Suprapubic skin (tissue), 4 donors: ENCODE data around the gene ZNRF3.

Experiments
- POLR2A ChIP-seq, 2 donors: fragments of 450-650 bp; IDR thresholded peaks; one replicate each; pipeline ENCODE4 v1.6.1; 2017; ENCODE audit warnings: antibody characterized with exemption in 2 of 2, mild to moderate bottlenecking in 2 of 2, moderate library complexity in 2 of 2
- POLR2AphosphoS5 ChIP-seq, 3 donors: sonication (generic); formaldehyde crosslinking; IDR thresholded peaks; one replicate each; pipeline ENCODE4 v1.6.1; 2017; ENCODE audit warnings: antibody characterized with exemption in 3 of 3
- TF ChIP-seq, protein P1 (sequence below), 2 donors: fragments of 200-600 bp in 1 of 2; fragments of 450-650 bp in 1 of 2; sonication (generic) in 1 of 2; IDR thresholded peaks; one replicate each; pipeline ENCODE4 v1.5.1; 2016 to 2019; ENCODE audit warnings: antibody characterized with exemption in 2 of 2, mild to moderate bottlenecking in 1 of 2, moderate library complexity in 1 of 2

- TF ChIP-seq, protein P1, sequence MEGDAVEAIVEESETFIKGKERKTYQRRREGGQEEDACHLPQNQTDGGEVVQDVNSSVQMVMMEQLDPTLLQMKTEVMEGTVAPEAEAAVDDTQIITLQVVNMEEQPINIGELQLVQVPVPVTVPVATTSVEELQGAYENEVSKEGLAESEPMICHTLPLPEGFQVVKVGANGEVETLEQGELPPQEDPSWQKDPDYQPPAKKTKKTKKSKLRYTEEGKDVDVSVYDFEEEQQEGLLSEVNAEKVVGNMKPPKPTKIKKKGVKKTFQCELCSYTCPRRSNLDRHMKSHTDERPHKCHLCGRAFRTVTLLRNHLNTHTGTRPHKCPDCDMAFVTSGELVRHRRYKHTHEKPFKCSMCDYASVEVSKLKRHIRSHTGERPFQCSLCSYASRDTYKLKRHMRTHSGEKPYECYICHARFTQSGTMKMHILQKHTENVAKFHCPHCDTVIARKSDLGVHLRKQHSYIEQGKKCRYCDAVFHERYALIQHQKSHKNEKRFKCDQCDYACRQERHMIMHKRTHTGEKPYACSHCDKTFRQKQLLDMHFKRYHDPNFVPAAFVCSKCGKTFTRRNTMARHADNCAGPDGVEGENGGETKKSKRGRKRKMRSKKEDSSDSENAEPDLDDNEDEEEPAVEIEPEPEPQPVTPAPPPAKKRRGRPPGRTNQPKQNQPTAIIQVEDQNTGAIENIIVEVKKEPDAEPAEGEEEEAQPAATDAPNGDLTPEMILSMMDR (IDR thresholded peaks at IDR 0.05): no peak
- TF ChIP-seq POLR2AphosphoS5 (IDR thresholded peaks at IDR 0.05) (no peak), POLR2A (IDR thresholded peaks at IDR 0.05) (no peak)
Observed at GRCh38 chr22:28935713-28936112, 52.3 kb downstream of the ZNRF3 start.
